GM18517 (cell line): Measurements from ENCODE around the gene ACVR2B.

Source experiments
- ATAC-seq: cut with Tn5 transposase; IDR thresholded peaks from one replicate; pipeline ENCODE4 v1.9.1; 2021; ENCODE audit warnings: mild to moderate bottlenecking, moderate library complexity; ENCODE audit not compliant: unreplicated experiment

The ACVR2B gene

DNA sequence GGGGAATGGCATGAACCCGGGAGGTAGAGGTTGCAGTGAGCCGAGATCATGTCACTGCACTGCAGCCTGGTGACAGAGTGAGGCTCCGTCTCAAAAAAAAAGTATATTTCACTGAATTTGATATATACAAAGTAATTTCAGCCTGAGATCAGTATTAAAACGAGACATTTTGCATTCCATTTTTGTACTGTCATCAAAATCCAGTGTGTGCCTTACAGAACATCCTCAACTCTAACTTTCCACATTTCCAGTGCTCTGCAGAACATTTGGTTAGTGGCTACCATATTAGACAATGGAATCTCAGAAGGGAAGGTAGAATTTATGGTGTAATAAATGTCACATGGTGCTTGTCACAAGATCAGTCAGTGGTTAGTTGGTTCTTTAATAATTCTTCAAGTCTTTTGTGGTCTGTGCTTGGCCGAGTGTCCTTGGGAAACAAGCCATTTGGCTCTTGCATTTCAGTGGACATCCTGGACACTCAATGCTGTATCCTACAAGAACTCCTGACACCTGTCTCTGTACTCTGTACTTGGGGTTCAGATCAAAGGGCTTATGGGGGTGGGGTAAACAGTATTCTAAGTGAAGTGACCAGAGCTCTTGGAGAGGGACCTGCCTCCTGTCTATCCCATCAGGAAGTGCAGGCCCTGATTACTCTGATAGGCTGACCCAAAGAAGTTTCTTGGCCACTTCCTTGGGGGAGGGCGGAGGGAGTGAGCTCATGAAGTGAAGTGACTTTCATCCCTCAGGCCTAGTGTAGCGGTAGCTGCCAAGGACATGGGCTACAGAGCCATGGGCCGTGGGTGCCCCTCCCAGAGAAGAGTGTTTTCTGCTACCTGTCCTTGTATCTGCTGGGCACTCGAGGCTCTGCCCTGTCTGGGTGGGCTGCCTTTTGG is 3.7 kb downstream of the ACVR2B start:
- no peak for ATAC-seq

DNA sequence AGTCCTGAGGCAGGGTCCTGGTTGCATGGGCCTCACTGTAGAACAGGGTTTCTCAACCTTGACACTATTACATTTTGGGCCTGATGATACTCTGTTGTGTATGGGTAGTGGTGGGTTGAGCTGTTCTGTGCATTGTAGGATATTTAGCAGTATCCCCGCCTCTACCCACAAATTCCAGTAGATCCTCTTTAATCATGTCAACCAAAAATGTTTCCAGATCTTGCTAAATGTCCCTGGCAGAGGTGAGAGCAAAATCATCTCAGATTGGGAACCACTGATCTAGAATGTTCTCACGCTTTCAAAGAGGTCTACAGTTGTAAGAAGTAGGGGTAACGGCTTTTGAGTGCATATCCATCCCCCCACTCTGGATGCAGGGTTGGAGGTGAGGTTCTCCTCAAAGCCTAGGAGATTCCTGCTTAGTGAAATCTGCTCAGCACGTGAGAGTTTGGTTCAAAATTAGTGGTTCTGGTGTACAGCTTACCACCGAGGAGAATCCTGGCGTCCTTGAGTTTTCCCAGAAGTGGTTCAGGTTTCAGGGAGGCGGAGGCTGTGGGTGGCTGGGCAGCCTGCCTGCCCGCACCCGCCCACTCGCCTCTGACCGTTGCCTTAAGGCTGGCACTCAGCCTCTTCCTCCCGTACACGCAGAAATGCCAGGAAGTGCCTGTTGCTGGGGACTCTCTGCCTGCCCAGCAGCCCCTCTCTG is 5.3 kb downstream of the ACVR2B start:
- no peak for ATAC-seq

GRCh38 chr3:38459499-38460048 is 5.9 kb downstream of the ACVR2B start:
- no peak for ATAC-seq

DNA sequence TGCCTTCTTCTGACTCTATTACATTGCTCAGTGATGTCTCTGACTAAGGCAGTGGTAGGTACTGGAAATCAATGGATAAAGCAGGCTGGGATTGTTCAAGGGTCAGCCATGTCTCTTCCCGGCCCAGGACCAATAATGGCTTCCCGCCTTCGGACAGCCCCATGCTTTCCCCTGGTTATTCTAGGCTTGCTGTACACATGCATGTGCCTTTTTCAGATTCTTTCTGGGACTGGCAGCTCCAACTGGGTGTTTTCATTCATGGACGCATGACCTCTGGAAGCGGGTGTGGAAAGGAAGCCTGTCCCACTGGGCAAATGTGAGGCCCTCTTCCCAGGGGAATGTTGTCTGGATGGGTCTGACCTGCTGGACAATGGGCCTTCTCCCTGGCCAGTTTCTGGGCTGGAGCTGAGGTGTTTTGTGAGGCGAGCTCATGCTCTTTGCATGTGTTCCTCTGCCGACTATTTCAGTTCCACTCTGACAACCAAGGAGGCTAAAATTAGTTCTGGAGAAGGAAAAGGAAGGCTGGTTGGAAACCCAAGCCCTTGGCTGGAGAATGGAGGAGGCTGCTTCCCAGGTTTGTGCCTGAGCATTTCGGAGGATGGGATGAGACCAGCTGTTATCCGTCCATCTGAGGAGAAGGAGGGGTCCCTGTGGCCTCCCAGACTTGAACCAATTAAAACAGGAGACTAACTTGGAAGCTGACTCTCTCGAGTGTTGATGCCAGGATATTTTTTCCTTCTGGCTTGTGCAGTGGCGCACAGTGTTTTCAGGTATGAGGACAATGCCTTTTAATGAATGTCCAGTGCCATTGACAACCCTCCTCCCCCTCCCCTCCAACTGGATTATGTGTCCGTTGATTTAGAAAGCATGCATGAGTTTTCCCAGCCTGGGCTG is 6.9 kb downstream of the ACVR2B start:
- ATAC-seq, result no peak

DNA sequence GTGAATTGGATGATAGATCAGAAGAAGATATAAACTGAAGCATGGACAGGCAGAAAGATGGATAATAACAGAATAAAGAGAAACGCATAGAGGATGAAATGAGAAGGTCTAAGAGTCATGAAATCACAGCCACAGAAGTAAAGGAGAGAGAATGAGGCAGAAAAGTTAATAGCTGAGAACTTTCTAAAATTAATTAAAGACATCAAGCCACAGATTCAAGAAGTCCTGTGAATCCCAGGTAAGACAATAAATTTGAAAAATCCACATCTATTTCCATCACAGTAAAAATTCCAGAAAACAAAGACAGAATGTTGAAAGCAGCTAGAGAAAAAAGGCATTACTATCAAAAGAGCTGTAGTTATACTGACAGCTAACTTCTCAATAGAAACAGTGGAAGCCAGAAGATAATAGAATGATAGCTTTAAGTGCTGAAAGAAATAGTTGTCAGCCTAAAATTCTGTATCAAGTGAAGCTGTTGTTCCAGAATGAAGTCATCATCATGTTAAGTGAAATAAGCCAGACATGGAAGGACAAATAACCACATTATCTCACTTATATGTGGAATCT is 12.0 kb downstream of the ACVR2B start:
- ATAC-seq, result no peak

DNA sequence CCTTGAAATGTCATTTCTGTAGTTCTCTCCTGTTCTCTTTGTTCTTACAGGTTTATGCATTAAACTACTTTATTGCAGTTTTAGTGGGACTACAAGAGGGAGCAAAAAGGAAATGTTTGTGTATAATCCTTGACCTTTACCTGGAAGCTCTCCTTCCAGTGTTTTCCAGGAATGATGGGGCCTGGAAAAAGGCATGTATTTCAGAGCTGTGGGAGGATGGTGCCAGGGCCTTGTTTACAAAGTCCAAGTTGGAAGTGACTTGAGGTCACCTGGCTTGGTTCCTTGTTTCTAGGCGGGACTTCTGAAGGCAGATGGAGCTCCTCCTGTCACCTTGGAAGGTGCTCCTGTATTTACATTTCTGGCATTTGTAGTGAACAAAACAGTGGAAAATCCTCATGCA is 15.1 kb downstream of the ACVR2B start:
- ATAC-seq, result no peak

GRCh38 chr3:38469852-38470251 is 16.2 kb downstream of the ACVR2B start:
- no peak for ATAC-seq

- ATAC-seq, result no peak
Measured at GRCh38 chr3:38471260-38471857, 17.7 kb downstream of the ACVR2B start.

- ATAC-seq, result no peak
Measured at GRCh38 chr3:38472342-38472741, 18.7 kb downstream of the ACVR2B start.

- ATAC-seq, result no peak
Measured at GRCh38 chr3:38473229-38473628, 19.5 kb downstream of the ACVR2B start.

DNA sequence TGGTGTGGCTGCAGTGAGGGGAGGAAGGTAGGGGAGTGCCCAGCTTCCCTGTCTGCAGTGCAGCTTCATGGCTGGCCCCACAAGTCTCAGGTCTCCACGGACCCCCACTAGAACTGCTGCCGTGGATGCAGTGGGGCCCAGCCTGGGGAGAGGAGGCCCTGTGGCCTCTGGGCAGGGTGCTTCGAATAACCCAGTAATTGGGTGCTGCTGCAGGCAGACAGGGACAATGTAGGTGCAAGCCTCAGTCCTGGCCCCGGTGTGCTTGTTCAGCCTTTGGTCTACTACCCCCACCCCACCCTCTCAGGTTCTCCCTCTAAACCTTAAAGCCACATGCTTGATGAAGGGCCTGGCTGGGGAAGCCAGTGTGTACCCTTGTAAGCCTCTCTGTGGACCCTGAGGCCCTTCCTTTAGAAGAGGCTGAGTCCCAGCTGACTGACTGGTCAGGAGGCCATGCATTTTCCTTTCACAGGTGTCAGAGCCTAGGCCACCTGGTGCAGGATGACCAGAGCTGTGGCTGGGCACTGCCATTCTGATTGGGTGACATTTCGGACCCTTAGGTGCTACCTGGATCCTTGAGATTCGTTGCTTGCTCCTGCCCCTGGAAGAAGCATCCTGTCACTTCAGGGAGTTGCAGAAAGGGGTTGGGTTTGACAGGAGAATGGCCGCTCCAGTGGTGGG is 21.4 kb downstream of the ACVR2B start:
- ATAC-seq, result no peak

- ATAC-seq, result no peak
Measured at GRCh38 chr3:38475716-38476115, 22.0 kb downstream of the ACVR2B start.

GRCh38 chr3:38476157-38476756 is 22.6 kb downstream of the ACVR2B start:
- ATAC-seq, result no peak

DNA sequence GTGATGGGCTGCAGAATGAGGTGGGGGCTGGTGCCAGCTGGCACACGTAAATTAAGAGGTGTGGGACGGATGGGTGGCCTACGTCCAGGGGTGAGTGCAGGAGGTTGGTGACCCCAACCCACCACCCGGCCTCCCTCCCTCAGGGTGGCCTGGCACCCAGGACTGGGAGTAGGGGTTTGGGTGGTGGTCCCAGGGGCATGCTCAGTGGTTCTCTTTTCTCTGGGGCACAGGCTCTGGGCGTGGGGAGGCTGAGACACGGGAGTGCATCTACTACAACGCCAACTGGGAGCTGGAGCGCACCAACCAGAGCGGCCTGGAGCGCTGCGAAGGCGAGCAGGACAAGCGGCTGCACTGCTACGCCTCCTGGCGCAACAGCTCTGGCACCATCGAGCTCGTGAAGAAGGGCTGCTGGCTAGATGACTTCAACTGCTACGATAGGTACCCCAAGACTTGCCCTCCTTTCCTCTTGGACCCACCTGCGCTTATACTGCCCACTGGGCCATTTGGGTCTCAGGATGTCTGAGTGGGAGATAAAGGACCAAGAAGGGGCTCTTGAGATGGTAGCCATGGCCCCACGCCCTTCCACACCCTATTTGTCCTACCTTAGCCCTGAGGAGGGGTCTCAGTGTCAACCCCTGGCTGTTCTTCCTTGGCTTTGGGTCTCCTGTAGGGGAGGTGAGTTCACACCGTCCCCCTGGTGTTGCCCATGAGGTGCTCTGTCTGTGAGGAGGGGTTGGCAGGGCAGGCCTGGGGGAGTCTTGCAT is 23.5 kb downstream of the ACVR2B start:
- no peak for ATAC-seq

DNA sequence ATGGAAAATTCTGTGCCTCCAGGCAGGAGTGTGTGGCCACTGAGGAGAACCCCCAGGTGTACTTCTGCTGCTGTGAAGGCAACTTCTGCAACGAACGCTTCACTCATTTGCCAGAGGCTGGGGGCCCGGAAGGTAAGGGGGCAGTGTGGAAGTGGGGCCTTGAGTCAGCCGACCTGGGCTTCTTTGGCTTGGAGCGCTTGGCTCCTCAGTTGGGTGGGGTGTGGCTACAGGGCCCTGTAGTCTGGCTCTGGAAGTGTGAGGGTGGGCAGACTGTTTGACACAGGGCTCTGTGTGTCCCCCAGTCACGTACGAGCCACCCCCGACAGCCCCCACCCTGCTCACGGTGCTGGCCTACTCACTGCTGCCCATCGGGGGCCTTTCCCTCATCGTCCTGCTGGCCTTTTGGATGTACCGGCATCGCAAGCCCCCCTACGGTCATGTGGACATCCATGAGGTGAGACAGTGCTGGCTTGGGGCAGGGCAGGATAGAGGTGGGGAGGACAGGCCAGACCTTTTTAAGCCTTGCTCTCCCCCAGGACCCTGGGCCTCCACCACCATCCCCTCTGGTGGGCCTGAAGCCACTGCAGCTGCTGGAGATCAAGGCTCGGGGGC is 24.3 kb downstream of the ACVR2B start:
- ATAC-seq, result no peak

- ATAC-seq, result no peak
Measured at GRCh38 chr3:38478901-38479300, 25.2 kb downstream of the ACVR2B start.

GRCh38 chr3:38479431-38480092 is 25.9 kb downstream of the ACVR2B start:
- ATAC-seq, result peak; percentile 49

GRCh38 chr3:38480093-38480445 is 26.4 kb downstream of the ACVR2B start:
- no peak for ATAC-seq
